Activated T-helper 1 cell treated with anti-CD3 and anti-CD28 coated beads, Interleukin-2, amount 50 U/mL, for 16 hours (primary cell): ENCODE data around the gene MRPL3.
"Not testable (repeated sequence)": the region's sequence is repeated elsewhere in the genome, so short reads cannot be mapped to it uniquely, and the experiment has no call there.

Experiments
- DNase-seq, 2 donors: peaks; one replicate each; pipeline ENCODE4 v3.0.0-alpha.2; 2020; ENCODE audit warnings: low read depth in 1 of 2, low spot score in 1 of 2

Gene MRPL3

DNA sequence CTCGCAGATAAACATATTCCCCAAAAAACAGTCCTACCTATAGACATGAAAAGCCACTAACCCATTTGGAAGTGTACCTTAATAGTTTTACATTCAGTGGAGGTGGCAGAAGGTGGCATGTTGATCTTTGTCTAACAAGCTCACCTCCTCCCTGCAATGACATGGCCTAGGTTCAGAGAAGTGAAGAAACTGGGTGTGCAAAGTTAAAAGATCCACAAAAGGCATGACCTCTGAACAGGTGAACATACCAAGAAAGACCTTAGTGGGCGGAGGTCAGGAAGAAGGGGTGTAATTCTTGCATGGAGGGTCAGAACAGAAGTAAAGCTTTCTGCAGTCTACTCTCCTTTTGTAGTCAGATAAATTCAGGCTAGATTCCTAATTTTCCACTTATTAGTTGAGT lies 822 bp downstream of the MRPL3 start:
- no peak for DNase-seq

DNA sequence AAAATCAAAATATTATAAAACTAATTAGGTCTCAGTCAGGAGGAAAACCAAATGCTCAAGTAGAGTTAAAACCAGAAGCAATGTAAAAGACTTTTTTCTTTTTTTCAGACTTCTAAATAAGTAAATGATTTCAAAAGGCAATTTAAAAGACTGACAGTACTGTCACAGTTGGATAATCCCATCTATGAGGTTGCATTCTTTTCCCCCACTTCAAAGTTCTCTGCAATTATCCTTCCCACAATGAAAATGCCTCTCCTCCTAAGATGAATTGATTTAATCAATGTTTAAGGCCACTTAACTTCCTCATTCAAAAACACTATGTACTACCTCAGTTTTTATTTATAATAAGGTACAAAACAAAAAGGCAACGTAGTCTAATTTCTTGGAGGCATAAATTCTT lies 8.1 kb downstream of the MRPL3 start:
- no peak for DNase-seq

DNA sequence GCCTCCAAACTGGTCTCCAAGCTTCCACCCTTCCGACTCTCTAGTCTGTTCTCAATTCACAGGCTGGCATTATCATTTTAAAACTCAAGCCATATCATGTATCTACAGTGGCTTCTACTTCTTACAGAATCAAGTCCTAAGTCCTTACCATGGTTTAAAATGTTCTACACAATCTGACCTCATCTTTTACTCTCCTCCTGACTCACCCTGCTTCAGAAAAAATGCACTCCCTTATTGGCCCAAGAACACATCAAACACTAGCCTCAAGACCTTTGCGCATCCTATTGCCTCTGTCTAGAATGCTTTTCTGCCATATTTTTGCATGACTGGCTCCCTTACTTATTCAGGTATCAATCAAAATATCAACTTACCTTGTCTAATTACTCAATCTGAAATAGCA lies 11.0 kb downstream of the MRPL3 start:
- no peak for DNase-seq

DNA sequence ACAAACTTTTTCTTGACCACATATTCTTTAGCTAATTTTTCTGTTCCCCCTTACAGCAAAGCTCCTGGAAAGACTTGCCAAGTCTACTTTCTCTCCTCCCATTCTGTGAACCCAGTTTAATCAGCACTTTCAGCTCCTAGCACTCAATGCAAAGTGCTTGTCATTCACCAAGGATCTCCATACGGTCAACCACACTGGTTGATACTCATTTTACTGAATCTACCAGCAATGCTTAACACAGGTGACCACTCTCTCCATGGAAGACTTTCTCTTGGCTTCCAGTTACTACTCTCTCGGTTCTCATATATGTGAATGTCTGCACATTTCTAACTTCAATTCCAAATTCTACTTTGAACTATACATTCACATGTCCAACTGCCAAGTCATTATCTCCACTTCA lies 11.7 kb downstream of the MRPL3 start:
- no peak for DNase-seq

DNA sequence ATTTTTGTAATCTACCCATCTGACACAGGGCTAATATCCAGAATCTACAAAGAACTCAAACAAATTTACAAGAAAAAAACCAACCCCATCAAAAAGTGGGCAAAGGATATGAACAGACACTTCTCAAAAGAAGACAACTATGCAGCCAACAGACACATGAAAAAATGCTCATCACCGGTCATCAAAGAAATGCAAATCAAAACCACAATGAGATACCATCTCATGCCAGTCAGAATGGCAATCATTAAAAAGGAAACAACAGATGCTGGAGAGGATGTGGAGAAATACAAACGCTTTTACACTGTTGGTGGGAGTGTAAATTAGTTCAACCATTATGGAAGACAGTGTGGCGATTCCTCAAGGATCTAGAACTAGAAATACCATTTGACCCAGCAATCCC lies 16.2 kb downstream of the MRPL3 start:
- DNase-seq, result not testable (repeated sequence)

DNA sequence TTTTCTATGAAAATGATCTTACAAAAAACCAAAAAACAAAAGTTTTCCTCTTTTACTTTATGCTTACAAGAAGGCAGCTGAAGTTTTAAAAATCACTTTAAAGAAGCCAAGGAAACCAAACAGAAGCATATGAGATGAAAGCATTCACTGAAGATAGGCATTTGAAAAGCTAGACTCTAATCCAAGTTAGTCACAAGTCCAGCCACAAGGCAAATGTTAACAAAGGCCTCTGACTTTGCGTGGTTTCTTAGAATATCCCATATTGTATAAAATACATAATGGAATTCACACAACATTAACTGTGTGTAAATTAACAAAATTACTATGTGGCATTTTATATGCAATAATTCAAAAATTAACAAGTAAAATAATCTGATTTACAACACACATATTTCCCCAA lies 17.7 kb downstream of the MRPL3 start:
- DNase-seq, result no peak

DNA sequence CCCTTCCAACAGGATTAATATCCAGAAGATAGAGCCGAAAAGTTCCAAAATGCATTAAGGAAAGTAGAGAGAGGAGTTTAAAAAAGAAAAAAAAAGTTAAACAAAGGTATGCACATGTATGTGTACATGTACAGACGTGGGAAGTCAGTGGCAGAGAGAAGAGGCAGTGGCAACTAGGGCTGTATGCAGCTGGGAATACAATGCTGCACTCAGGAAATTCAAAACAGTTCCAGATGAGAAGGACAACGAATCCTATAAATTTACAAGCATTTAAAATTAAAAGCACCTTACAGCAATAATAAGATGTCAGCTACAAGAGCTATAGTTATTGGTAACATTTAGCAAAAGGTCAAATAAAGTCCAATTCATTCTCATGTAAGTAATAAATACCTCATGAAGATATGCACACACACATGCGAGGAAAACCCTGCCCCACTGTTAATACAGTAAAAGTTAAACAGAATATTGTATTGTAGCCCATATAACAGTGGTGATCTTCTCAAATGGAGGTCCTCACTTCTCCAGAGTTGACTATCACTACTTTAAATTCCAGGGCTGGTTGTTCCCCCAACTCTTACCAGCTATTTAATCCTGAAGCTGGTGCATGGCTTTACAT lies 18.2 kb downstream of the MRPL3 start:
- no peak for DNase-seq

DNA sequence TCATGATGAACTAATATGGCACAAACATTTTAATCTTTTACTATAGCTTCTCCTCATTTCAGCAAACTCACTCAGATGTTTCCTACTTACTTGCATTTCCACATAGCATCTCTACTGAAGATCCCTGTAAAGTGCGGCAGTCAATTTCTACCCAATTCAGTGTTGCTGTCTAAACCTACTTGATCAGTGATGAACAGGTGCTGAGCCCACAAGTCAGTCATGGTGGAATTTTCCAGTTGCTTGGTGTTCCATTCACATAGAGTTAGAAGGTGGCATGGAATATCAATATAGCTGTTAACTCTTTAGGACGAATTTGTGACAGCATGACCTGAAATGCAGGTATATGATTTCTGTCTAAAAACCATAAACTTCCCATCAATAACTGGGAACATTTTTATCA lies 22.7 kb downstream of the MRPL3 start:
- no peak for DNase-seq

DNA sequence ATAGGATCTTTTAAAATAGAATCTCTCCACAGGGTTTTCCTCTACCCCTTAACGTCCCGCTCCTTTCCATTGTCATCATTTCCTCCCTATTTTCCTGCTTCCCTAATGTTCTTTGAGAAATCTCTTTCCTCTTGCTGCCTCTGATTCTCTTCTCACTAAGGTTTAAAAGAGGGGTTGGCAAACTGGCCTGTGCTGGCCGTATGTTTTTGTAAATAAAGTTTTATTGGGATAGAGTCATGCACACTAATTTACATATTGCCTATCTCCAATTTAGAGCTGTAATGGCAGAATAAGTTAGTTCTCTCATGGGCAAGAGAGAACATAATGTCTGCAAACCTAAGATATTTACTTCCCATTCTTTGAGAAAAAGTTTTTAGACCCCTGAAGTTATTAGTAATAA lies 25.0 kb downstream of the MRPL3 start:
- no peak for DNase-seq

DNA sequence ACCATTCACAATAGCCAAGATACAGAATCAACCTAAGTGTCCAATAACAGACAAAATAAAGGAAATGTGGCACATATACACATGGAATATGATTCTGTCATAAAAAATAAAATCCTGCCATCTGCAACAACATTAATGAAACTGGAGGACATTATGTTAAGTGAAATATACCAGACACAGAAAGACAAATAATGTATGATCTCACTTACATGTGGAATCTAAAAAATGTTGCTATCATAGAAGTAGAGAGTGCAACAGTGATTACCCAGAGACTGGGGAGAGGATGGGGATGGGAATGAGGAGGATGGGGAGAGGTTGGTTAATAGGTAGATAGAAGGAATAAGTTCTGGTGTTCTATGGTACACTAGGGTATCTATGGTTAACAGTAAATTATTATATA lies 28.7 kb downstream of the MRPL3 start:
- DNase-seq, result no peak

DNA sequence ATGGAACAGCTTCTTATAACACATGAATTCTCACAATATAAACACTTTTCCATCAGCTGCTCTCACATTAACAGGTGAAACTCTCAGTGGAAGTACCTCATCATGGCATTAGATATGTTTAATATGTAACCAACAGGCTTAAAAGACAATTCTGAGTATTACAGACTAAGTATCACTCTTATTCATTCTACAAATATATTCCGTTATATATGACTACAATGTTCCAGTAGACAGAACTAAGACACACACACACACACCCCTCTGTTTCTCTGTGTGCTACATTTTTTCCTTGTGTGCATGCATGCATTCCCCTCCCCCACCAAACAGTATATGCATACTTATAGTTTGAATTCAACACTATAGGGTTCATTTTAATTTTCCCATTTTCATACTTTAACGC lies 32.4 kb downstream of the MRPL3 start:
- no peak for DNase-seq

DNA sequence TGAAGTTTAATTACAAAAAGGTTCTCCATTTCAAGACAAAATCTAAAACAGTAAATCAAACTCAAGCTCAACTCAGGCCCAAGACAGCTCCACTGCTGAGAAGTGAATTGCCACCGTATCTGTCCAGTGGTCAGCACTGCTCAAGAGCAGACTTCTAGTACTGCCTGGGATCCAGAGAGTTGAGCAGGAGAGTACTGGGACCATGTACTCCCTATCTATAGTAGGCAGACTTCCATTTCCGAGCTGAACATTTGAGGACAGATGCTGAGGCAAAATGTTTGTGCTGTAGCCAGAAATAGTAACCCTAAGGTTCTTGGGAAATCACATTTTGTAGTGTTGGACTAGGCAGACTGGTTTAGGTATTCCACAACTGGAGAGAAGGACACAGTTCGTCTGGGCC lies 44.1 kb downstream of the MRPL3 start:
- no peak for DNase-seq

DNA sequence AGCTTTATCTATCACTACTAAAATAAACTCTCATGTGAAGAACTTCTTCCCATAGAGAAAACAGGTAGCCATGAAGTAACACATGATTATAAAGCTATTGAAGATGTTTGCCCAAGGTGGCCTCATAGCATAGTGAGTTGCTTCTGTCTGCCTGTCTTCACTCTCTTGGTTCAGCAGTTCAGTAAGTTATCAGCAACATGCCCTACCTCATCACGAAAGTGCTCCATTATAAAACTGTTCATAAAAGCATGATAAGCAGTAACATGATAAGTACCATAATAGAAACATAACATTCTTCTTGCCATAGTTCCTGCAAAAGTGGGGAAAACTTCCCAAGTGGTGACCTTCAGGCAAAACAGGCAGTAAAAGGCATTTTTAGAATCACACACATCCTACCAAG lies 45.6 kb downstream of the MRPL3 start:
- no peak for DNase-seq

DNA sequence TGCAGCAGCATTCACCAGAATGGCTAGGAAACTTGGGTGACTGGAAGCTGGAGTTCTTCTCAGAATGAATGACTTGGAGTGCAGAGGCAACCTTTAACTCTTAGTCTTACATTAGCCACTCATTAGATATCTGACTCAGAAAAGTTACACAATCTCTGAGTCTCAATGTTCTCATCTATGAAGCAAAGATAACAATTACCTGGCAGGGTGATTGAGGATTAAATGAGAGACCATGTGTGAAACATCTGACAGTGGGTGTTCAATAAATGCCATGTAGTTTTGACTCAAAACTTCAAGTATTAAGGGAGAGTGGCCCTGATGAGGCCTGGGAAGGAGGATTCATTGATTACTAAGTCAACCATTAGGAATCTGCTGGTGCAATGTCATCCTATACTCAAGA lies 48.3 kb downstream of the MRPL3 start:
- DNase-seq, result no peak

DNA sequence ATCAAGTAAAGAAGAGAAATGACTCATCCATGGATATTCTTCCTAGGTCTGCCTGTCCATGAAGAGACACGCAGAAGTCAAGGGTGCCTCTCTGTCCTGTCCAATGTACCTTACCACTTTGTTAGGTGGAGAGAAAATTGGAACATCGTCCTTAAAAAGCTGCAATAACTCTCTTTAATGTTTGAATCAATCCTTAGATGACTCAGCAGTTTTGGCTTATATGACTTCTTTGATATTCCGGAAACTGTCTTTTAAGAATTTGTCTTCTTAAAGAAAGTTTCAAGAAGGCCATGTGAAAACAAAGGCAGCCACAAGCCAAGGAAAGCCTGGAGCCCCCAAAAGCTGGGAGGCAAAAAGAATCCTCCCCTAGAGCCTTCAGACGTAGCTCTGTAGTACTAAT lies 49.2 kb downstream of the MRPL3 start:
- no peak for DNase-seq

DNA sequence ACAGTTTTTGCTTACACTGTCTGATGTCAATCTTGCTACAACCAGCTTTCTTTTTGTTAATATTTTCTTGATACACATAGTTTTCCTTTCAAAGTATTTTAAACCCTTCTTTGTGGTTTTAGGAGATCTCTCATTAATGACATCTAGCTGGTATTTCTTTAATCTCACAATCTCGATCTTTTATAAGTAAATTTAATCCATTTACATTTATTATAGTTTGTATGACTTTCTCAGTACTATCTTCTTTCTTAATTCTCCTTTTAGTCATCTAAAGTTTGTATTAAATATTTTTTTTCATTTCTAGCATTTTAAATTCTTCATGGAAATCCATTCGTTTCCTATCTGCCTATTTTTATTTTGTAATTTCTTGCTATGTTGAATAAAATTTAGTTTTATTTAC lies 55.4 kb downstream of the MRPL3 start:
- no peak for DNase-seq

DNA sequence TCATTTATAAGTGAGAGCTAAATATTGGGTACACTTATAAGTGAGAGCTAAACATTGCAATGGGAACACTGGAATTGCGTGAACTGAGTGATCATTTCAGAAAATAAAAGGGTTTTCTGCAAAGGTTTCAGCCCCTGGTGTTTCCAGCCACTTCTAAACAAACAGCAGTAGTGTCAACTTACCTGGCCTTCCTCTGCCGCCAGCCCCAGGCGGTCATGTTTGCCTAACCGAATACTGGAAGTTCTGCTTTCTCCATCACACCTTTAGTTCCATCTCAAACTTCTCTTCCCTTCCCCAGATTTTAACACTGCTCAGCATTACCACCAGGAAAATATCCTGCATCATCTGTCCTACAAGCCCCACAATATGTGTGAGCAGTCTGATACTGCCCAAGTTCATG lies 58.6 kb downstream of the MRPL3 start:
- DNase-seq, result no peak

DNA sequence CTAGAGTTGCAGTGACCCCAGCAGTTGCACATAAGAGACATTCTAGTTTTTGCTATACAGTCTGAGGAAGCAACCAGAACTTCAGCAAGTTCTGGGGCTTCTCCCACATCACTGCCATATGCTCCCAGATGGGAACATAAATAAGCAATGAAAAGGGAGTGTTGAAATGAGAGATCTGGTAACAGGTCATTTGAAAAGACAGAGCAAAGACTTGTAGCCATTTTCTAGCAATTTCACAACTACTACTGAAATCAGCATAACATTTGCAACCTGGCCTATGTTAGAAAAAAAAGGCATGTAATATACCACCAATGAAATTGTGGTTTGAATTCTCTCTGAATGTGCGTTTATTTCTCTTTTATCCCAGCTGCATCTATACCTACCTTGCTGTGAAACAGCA lies 63.7 kb downstream of the MRPL3 start:
- no peak for DNase-seq

DNA sequence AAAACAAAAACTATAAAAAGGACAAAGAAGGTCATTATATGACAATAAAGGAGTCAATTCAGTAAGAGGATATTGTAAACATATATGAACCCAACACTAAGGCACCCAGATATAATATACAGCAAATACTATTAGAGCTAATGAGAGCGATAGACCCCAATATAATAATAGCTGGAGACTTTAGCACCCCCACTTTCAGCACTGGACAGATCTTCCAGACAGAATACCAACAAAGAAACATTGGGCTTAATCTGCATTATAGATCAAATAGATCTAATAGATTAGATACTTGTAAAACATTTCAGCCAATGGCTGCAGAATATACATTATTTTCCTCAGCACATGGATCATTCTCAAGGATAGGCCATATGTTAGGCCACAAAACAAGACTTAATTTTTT lies 67.8 kb downstream of the MRPL3 start:
- DNase-seq, result no peak

DNA sequence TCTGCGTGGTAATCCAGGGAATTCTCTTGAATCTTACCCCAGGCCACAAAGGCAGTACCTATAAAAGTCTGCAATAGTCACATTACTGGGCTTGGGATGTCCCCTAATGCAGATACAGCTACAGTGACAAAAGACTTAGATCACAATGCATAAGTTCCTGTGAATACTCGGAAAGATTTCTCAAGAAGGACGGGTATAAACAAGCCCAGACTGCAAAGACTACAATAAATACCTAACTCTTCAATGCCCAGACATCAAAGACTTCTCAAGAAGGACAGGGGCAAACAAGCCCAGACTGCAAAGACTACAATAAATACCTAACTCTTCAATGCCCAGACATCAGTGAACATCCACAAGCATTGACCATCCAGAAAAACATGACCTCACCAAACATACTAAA lies 70.3 kb downstream of the MRPL3 start:
- no peak for DNase-seq

DNA sequence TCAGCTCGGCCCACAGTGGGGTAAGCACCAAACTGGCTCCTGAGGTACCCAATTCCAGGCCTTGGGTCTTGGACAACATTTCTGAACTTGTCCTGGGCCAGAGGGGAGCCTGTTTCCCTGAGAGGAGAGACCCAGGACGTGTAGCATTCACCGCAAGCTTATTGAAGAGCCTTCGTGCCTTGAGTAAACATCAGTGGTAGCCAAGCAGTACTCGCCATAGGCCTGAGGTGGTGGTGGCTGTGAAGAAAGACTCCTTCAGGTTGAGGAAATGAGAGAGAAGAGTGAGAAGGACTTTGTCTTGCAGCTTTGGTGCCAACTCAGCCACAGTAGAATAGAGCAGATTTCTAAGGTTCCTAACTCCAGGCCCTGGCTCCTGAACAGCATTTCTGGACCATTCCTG lies 71.0 kb downstream of the MRPL3 start:
- no peak for DNase-seq

DNA sequence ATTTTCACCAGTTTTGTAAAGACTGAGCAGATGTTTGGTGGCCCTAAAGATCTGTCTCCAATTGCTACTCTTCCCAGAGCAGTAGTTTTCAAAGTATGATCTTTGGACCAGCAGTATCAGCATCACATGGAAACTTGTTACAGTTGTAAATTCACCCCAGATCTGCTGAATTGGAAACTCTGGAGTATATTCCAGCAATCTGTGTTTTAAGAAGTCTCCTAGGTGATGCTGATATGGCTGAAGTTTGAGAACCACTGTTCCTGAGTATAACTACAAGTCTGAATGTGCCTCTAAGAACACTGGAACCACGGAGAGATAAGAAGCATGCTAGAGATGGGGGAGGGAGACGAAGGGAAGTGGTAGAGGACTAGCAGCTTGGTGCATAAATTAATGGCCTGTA lies 75.5 kb downstream of the MRPL3 start:
- DNase-seq, result no peak

DNA sequence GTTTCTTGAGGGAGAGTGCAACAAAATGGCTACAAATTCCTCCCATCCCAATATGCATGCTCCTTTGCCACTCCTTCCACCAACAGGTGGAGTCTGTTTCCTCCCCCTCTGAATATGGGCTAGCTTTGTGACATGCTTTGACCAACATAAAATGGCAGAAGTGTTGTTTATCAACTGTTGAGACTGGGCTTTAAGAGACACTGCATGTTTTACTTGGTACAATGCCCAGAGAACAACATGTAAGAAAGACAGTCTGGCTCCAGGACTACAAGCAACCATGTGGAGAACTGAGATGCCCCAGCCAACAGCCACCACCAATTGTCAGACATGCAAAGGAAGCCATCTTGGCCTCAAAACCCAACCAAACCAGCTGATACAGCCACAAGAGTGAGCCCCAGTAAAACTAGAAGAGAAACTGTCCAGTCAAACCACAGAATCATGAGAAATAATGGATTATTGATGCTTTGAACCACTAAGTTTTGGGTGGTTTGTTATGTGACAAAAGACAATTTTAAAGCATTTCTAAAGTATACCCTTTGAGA lies 80.7 kb downstream of the MRPL3 start:
- DNase-seq, result no peak

DNA sequence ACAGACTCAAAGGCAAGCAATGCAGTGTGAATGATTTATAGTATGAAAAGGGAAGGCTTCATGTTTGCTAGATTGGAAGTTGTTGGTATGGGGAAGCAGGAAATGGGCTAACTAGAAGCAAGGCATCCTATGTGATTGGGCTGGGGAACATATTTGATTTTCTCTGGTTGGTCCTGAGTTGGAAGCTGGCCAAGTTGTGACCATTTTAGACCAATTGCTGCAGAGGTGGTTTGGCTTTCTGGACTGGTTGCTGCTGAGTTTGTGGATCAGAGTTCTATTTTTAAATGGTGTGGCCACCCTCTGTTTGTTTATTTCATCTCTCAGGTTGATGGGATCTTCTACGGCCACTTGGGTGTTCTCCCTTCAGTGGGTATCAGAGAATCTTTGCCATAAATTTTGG lies 81.5 kb downstream of the MRPL3 start:
- no peak for DNase-seq
